Karpas-422 (cell line): Measurements from ENCODE around the gene CHMP1A. TPM values are rescaled to one million over a fixed set of nuclear protein-coding genes. Genes with fewer than 3 reads are reported as not detected.
"Not testable (repeated sequence)": the region's sequence is repeated elsewhere in the genome, so short reads cannot be mapped to it uniquely, and the experiment has no call there.

Source experiments
- DNase-seq: peaks from one replicate; pipeline ENCODE4 v3.0.0-alpha.2; 2015
- H2AFZ ChIP-seq: fragments of 200-600 bp; sonication (generic); 2 replicates; pipeline ENCODE4 v1.6.1; 2014; ENCODE audit warnings: antibody characterized with exemption, low read length, mixed read lengths
- H3K27ac ChIP-seq: fragments of 200-600 bp; sonication (generic); 2 replicates; pipeline ENCODE4 v1.5.1; 2014; ENCODE audit warnings: mild to moderate bottlenecking, low read length, moderate library complexity
- H3K27me3 ChIP-seq: fragments of 200-600 bp; sonication (generic); 2 replicates; pipeline ENCODE4 v1.6.1; 2014; ENCODE audit warnings: low read length, mixed read lengths
- H3K36me3 ChIP-seq: fragments of 200-600 bp; sonication (generic); 2 replicates; pipeline ENCODE4 v1.6.1; 2014; ENCODE audit warnings: low read length, mixed read lengths; ENCODE audit not compliant: insufficient read depth
- H3K4me1 ChIP-seq: fragments of 200-600 bp; sonication (generic); 2 replicates; pipeline ENCODE4 v1.6.1; 2014; ENCODE audit warnings: mild to moderate bottlenecking, low read length, mixed read lengths
- H3K4me2 ChIP-seq: fragments of 200-600 bp; sonication (generic); 2 replicates; pipeline ENCODE4 v1.6.1; 2014; ENCODE audit warnings: low read length, low read depth, mild to moderate bottlenecking; ENCODE audit not compliant: poor library complexity, severe bottlenecking
- H3K4me3 ChIP-seq: fragments of 200-600 bp; sonication (generic); 2 replicates; pipeline ENCODE4 v1.5.1; 2014; ENCODE audit warnings: mild to moderate bottlenecking, antibody characterized with exemption, low read length, mixed read lengths
- H3K79me2 ChIP-seq: fragments of 200-600 bp; sonication (generic); 2 replicates; pipeline ENCODE4 v1.6.1; 2014; ENCODE audit warnings: mild to moderate bottlenecking, low read length, mixed read lengths
- H3K9ac ChIP-seq: fragments of 200-600 bp; sonication (generic); 2 replicates; pipeline ENCODE4 v1.6.0; 2014; ENCODE audit warnings: low read length
- H3K9me2 ChIP-seq: fragments of 200-600 bp; sonication (generic), shearing (Covaris generic); replicated peaks from 2 replicates; pipeline ENCODE4 v1.6.0; 2014; ENCODE audit warnings: mild to moderate bottlenecking, low read length, moderate library complexity; ENCODE audit not compliant: insufficient read depth
- H3K9me3 ChIP-seq: fragments of 300-700, 200-600 bp; sonication (generic); 2 replicates; pipeline ENCODE4 v1.6.1; 2014; ENCODE audit warnings: low read length, mixed read lengths
- H4K20me1 ChIP-seq: fragments of 200-600 bp; sonication (generic); 2 replicates; pipeline ENCODE4 v1.6.1; 2014; ENCODE audit warnings: mild to moderate bottlenecking, antibody characterized with exemption, low read length, low read depth; ENCODE audit not compliant: insufficient read depth
- total RNA-seq: library from RNA; depleted of rRNA; stranded (reverse); fragments of >200 nt; shearing (Covaris generic); gene quantifications from 2 replicates; pipeline ENCODE4 v1.2.3, GENCODE V29; 2014; ENCODE audit warnings: low replicate concordance

CHMP1A gene
- total RNA-seq, 1 experiment from 2014 or later = 35.3 TPM

DNA sequence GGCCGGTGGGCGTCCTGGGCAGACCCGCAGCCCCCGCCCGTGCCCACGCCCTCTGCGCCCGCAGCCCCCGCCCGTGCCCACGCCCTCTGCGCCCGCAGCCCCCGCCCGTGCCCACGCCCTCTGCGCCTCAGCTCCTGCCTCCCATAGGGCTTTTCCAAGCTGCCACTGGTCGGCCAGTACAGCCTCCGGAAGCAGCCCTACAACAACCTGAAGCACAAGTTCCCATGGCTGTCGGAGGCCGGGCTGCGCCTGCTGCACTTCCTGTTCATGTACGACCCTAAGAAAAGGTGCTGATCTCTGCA lies 37.2 kb upstream of the CHMP1A start:
- not testable (repeated sequence) for H3K27ac ChIP-seq, H3K9ac ChIP-seq, H3K9me3 ChIP-seq, DNase-seq, H2AFZ ChIP-seq, H3K9me2 ChIP-seq, H3K4me2 ChIP-seq, H4K20me1 ChIP-seq, H3K79me2 ChIP-seq, H3K4me3 ChIP-seq, H3K4me1 ChIP-seq, H3K36me3 ChIP-seq, H3K27me3 ChIP-seq

DNA sequence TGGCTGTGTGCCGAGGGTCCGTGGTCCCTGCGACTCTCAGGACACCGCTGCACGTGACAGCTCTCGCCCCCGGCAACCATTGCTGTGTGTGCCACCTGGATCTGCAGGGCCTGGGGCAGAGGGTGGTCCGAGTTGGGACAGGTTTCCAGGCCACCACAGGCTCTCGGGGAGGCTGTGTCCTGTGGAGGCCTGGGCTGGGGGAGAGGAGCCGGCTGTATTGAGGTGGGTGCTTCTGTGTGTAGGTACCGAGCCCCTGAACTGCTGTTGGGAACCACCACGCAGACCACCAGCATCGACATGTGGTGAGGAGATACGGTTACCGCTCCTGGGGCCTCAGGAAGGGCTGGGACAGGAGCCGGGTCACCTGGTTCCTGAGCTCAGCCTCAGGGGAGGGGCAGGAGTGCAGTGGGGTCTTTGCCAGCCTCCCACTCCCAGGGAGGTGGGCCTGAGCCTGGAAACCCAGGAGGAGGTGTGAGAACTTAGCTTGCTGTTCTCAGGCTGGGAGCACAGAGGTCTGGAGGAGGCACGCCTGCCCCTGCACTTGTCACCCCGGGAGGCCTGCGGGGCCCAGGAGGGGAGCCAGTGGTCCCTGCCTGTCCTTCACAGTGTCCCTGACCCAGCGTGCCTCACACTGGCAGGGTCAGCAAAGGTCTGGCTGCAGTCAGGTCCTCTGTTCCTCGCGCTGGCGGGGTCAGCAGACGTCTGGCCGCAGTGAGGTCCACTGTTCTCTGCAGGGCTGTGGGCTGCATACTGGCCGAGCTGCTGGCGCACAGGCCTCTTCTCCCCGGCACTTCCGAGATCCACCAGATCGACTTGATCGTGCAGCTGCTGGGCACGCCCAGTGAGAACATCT lies 36.6 kb upstream of the CHMP1A start:
- Histone ChIP-seq H2AFZ (no peak overlapping the region), H3K9ac (no peak overlapping the region), H3K79me2 (peaks cover 2% of the 10 kb centered on the region), H3K27ac (no peak overlapping the region), H3K4me2 (no peak overlapping the region), H3K9me2 (no peaks in the 10 kb centered on the region), H3K9me3 (no peaks in the 10 kb centered on the region), H4K20me1 (no peaks in the 10 kb centered on the region), H3K4me1 (peaks cover 7% of the 10 kb centered on the region; the same call in 1 of the 2 replicates), H3K36me3 (0 out of 2 replicates have a peak, but pooled peaks cover 2% of the 10 kb centered on the region), H3K4me3 (no peak overlapping the region), H3K27me3 (no peaks in the 10 kb centered on the region)
- no peak for DNase-seq

DNA sequence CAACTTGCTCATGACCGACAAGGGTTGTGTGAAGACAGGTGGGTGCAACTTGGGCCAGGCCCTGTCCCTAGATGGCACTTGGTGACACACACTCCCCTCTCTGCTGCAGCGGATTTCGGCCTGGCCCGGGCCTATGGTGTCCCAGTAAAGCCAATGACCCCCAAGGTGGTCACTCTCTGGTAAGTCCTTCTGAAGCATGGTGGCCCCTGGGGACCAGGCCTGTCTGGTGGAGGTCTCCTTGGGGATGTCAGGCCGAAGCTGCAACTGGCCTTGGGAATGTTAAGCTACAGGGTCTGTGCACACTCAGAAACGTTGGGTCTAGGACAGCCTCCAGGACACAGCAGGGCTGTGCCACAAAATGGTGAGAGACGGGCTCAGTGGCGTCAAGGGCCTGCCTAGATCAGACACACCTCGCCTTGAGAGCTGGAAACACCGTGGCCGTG lies 35.8 kb upstream of the CHMP1A start:
- DNase-seq = no peak
- Histone ChIP-seq H3K27me3 (no peaks in the 10 kb centered on the region), H3K9ac (no peak overlapping the region), H3K4me2 (no peak overlapping the region), H3K4me3 (no peak overlapping the region), H3K36me3 (0 out of 2 replicates have a peak, but pooled peaks cover 2% of the 10 kb centered on the region), H3K4me1 (peaks cover 8% of the 10 kb centered on the region), H3K9me3 (no peaks in the 10 kb centered on the region), H3K79me2 (peaks cover 9% of the 10 kb centered on the region), H4K20me1 (no peaks in the 10 kb centered on the region), H2AFZ (no peak overlapping the region), H3K27ac (no peak overlapping the region), H3K9me2 (no peaks in the 10 kb centered on the region)

DNA sequence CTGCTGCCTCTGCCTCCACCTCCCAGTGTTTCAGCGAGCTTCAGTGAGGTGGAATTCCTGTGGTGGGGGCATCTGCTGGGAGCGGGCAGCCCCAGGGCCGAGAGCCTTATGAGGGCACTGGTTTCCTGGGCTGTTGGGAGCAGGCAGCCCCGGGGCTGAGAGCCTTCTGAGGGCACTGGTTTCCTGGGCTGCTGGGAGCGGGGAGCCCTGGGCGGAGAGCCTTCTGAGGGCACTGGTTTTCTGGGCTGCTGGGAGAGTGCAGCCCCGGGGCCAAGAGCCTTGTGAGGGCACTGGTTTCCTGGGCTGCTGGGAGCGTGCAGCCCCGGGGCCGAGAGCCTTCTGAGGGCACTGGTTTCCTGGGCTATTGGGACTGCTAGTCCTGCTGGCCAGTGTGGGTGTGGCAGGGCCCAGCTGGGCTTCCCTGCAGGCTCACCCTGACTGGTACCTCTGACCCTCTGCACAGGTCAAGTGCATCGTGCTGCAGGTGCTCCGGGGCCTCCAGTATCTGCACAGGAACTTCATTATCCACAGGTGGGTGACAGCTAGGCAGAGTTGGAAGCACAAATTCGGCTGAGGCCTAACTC lies 34.6 kb upstream of the CHMP1A start:
- Histone ChIP-seq H3K4me2 (no peak overlapping the region), H3K4me1 (peaks cover 18% of the 10 kb centered on the region), H3K27ac (no peak overlapping the region), H4K20me1 (no peaks in the 10 kb centered on the region), H2AFZ (no peak overlapping the region), H3K9me2 (no peaks in the 10 kb centered on the region), H3K4me3 (no peak overlapping the region), H3K9ac (no peak overlapping the region), H3K9me3 (no peaks in the 10 kb centered on the region), H3K36me3 (0 out of 2 replicates have a peak, but pooled peaks cover 2% of the 10 kb centered on the region), H3K79me2 (peaks cover 20% of the 10 kb centered on the region), H3K27me3 (no peaks in the 10 kb centered on the region)
- DNase-seq = no peak

DNA sequence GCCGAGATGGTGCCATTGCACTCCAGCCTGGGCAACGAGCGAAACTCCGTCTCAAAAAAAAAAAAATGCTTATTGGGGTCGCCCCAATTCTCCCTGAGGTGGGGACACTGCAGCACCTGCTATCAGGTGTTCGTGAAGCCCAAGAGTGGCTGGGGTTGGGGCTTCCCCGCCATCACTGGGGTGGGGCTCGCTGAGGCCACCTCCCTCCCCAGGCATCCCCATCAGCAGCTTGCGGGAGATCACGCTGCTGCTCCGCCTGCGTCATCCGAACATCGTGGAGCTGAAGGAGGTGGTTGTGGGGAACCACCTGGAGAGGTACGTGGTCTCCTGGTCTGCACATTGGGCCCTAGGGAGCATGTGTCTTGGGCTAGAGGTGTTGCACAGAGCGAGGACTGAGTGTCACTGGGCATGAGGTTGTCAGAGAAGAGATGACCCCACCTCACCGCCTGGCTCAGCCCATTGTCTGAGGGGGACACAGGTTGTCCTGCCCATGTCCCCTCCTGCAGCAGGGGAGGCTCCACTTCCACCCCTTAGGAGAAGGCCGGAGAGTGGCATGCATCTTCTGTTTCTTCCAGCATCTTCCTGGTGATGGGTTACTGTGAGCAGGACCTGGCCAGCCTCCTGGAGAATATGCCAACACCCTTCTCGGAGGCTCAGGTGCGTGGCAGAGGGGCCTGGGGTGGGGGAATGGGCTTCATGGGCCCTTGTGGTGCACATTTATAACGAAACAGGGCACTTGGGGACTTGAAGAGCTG lies 33.9 kb upstream of the CHMP1A start:
- peaks cover 17% of the 10 kb centered on the region for H3K4me1 ChIP-seq
- peaks cover 23% of the 10 kb centered on the region for H3K79me2 ChIP-seq
- no peak overlapping the region for H3K27ac ChIP-seq
- no peak overlapping the region for H2AFZ ChIP-seq
- no peak for DNase-seq
- H3K9me3 ChIP-seq = no peaks in the 10 kb centered on the region
- H3K36me3 ChIP-seq = 0 out of 2 replicates have a peak, but pooled peaks cover 2% of the 10 kb centered on the region
- H3K4me3 ChIP-seq = no peak overlapping the region
- H4K20me1 ChIP-seq = no peaks in the 10 kb centered on the region
- no peaks in the 10 kb centered on the region for H3K27me3 ChIP-seq
- no peak overlapping the region for H3K9ac ChIP-seq
- no peaks in the 10 kb centered on the region for H3K9me2 ChIP-seq
- no peak overlapping the region for H3K4me2 ChIP-seq

DNA sequence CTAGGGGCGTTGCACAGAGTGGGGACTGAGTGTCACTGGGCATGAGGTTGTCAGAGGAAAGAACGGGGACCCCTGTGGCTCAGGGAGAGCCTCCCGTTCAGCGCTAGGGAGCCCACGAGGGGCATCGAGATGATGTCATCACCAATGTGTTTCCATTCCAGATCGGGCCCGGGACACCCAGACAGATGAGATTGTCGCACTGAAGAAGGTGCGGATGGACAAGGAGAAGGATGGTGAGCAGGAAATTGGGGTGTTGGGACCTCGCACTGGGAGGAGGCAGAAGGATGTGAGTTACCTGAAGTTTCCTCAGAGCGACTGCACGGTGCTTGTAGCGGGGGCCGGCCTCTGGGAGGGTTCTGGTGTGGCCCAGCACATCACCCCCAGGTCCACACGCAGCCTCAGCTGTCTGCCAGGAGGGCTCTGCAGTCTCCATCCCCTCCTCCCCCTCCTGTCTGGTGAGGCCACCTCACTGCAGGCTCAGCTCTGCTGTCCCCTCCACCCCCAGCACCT lies 32.9 kb upstream of the CHMP1A start:
- H3K79me2 ChIP-seq = peaks cover 23% of the 10 kb centered on the region
- H3K36me3 ChIP-seq = 0 out of 2 replicates have a peak, but pooled peaks cover 8% of the 10 kb centered on the region
- no peak for DNase-seq
- no peaks in the 10 kb centered on the region for H3K27me3 ChIP-seq
- H2AFZ ChIP-seq = no peak overlapping the region
- no peaks in the 10 kb centered on the region for H4K20me1 ChIP-seq
- no peak overlapping the region for H3K4me2 ChIP-seq
- H3K9me2 ChIP-seq = no peaks in the 10 kb centered on the region
- H3K4me1 ChIP-seq = peaks cover 12% of the 10 kb centered on the region
- H3K4me3 ChIP-seq = no peak overlapping the region
- H3K9me3 ChIP-seq = no peaks in the 10 kb centered on the region; the same call in 1 of the 2 replicates
- H3K27ac ChIP-seq = no peak overlapping the region
- no peak overlapping the region for H3K9ac ChIP-seq

DNA sequence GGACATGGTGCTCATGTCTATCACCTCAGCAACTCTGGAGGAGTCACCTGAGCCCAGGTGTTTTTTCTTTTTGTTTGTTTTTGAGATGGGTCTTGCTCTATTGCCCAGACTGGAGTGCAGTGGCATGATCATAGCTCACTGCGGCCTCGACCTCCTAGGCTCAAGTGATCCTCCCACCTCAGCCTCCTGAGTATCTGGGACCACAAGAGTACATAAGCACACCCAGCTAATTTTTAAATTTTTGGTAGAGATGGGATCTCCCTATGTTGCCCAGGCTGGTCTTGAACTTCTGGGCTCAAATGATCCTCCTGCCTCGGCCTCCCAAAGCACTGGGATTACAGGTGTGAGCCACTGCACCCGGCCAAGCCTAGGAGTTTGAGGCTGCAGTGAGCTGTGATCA lies 32.1 kb upstream of the CHMP1A start:
- Histone ChIP-seq H3K36me3 (0 out of 2 replicates have a peak, but pooled peaks cover 12% of the 10 kb centered on the region), H3K4me1 (peaks cover 12% of the 10 kb centered on the region), H3K79me2 (peaks cover 23% of the 10 kb centered on the region)
- H3K27me3 ChIP-seq, H4K20me1 ChIP-seq, H3K4me2 ChIP-seq, H3K9ac ChIP-seq, H3K4me3 ChIP-seq, H3K27ac ChIP-seq, H2AFZ ChIP-seq, H3K9me2 ChIP-seq, H3K9me3 ChIP-seq, DNase-seq: not testable (repeated sequence)

DNA sequence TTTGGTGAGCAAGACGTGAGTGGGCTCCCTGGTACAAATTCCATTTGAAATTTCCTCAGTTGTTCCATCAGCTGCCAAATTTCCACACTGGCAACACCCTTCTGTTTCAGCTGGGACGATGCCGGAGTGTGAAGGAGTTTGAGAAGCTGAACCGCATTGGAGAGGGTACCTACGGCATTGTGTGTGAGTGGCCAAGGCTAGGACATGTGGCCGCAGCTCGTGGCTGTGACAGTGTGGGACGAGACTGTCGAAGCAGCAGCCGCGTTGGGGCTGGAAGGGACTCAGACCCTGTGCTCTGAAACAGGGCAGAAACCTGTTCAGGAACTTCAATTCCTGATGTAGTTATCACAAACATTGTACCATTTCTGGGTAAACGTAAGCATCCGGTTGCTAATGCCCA lies 31.6 kb upstream of the CHMP1A start:
- no peak overlapping the region for H3K9ac ChIP-seq
- H3K27ac ChIP-seq = no peak overlapping the region
- H3K9me2 ChIP-seq = no peaks in the 10 kb centered on the region
- H3K4me3 ChIP-seq = no peak overlapping the region
- H3K79me2 ChIP-seq = peaks cover 23% of the 10 kb centered on the region
- H3K9me3 ChIP-seq = no peaks in the 10 kb centered on the region; the same call in 1 of the 2 replicates
- no peak overlapping the region for H3K4me2 ChIP-seq
- 0 out of 2 replicates have a peak, but pooled peaks cover 12% of the 10 kb centered on the region for H3K36me3 ChIP-seq
- DNase-seq = no peak
- H4K20me1 ChIP-seq = no peaks in the 10 kb centered on the region
- H3K4me1 ChIP-seq = peaks cover 12% of the 10 kb centered on the region
- no peak overlapping the region for H2AFZ ChIP-seq
- H3K27me3 ChIP-seq = no peaks in the 10 kb centered on the region
